Stimulated activated CD4-positive, alpha-beta T cell treated with anti-CD3 and anti-CD28 coated beads, Interleukin-15, amount 100 ng/mL, for 48 hours (primary cell): ENCODE measurements around the gene CACNG4.
A peak's percentile ranks its signal among the peaks of the same experiment; 100 is the strongest.
"Not testable (repeated sequence)": the region's sequence is repeated elsewhere in the genome, so short reads cannot be mapped to it uniquely, and the experiment has no call there.

Experiments
- DNase-seq, 2 donors: peaks; one replicate each; pipeline ENCODE4 v3.0.0-alpha.2; 2020; ENCODE audit warnings: low read depth in 2 of 2

CACNG4 gene

GRCh38 chr17:66964930-66965800 is 658 bp downstream of the CACNG4 start:
- peak in 1 of 2 donors; percentile 9 for DNase-seq

- DNase-seq: no peak
Measured at GRCh38 chr17:66965801-66966262, 1.3 kb downstream of the CACNG4 start.

GRCh38 chr17:66966298-66966697 is 1.8 kb downstream of the CACNG4 start:
- no peak for DNase-seq

- no peak for DNase-seq
Measured at GRCh38 chr17:66966704-66967418, 2.4 kb downstream of the CACNG4 start.

- no peak for DNase-seq
Measured at GRCh38 chr17:66967837-66968543, 3.5 kb downstream of the CACNG4 start.

- DNase-seq: no peak
Measured at GRCh38 chr17:66968916-66969315, 4.4 kb downstream of the CACNG4 start.

- DNase-seq: no peak
Measured at GRCh38 chr17:66970140-66970539, 5.6 kb downstream of the CACNG4 start.

- no peak for DNase-seq
Measured at GRCh38 chr17:66970797-66971196, 6.3 kb downstream of the CACNG4 start.

- DNase-seq: no peak
Measured at GRCh38 chr17:66971264-66971663, 6.8 kb downstream of the CACNG4 start.

GRCh38 chr17:66971730-66972441 is 7.4 kb downstream of the CACNG4 start:
- no peak for DNase-seq

GRCh38 chr17:66972442-66972830 is 7.9 kb downstream of the CACNG4 start:
- DNase-seq: not testable (repeated sequence)

GRCh38 chr17:66975188-66975587 is 10.7 kb downstream of the CACNG4 start:
- no peak for DNase-seq

- DNase-seq: no peak
Measured at GRCh38 chr17:66975614-66976378, 11.3 kb downstream of the CACNG4 start.

GRCh38 chr17:66976379-66976663 is 11.8 kb downstream of the CACNG4 start:
- DNase-seq: no peak

- no peak for DNase-seq
Measured at GRCh38 chr17:66976781-66977201, 12.3 kb downstream of the CACNG4 start.

GRCh38 chr17:66978514-66979061 is 14.1 kb downstream of the CACNG4 start:
- no peak for DNase-seq

GRCh38 chr17:66980896-66981295 is 16.4 kb downstream of the CACNG4 start:
- DNase-seq: no peak

GRCh38 chr17:66981983-66982508 is 17.5 kb downstream of the CACNG4 start:
- DNase-seq: no peak

GRCh38 chr17:66983414-66984021 is 19.0 kb downstream of the CACNG4 start:
- no peak for DNase-seq

- DNase-seq: no peak
Measured at GRCh38 chr17:66984730-66985129, 20.2 kb downstream of the CACNG4 start.
